HG02588 (cell line): Measurements from ENCODE around the gene RBMS1.
A peak's percentile ranks its signal among the peaks of the same experiment; 100 is the strongest.
"Not testable (repeated sequence)": the region's sequence is repeated elsewhere in the genome, so short reads cannot be mapped to it uniquely, and the experiment has no call there.

ENCODE experiments used
- ATAC-seq: cut with Tn5 transposase; IDR thresholded peaks from one replicate; pipeline ENCODE4 v1.9.1; 2021; ENCODE audit warnings: mild to moderate bottlenecking, moderate library complexity; ENCODE audit not compliant: unreplicated experiment

The RBMS1 gene

GRCh38 chr2:160473468-160474318, 19.9 kb downstream of the RBMS1 start:
- no peak for ATAC-seq

GRCh38 chr2:160472839-160473251, 20.8 kb downstream of the RBMS1 start:
- no peak for ATAC-seq

GRCh38 chr2:160471950-160472349, 21.7 kb downstream of the RBMS1 start:
- ATAC-seq, result no peak

- no peak for ATAC-seq
These were observed 23.9 kb downstream of the RBMS1 start for GRCh38 chr2:160469621-160470204.

DNA sequence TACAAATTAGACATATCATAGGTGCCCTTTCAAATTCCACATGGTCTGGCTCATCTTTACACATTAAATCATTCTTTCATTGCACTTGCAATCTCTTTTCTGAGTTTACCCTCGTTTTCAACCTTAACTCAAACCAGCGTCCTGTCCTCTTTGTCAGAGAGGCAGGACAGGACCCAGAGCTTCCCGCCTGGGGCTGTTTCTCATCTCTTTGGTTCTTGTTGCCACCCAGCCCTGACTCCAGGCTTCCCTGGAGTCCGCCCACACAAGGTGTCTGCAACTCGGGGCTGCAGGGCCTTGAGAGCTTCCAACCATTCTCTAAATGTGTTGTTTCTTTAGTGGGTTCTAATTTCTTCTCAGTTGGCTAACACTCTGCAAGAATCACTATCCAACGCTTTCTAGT, 24.4 kb downstream of the RBMS1 start:
- ATAC-seq, result no peak

GRCh38 chr2:160467086-160467485, 26.5 kb downstream of the RBMS1 start:
- ATAC-seq, result no peak

- no peak for ATAC-seq
These were observed 28.2 kb downstream of the RBMS1 start for GRCh38 chr2:160465406-160465805.

- ATAC-seq, result no peak
These were observed 28.6 kb downstream of the RBMS1 start for GRCh38 chr2:160465002-160465401.

GRCh38 chr2:160464017-160464416, 29.6 kb downstream of the RBMS1 start:
- no peak for ATAC-seq

DNA sequence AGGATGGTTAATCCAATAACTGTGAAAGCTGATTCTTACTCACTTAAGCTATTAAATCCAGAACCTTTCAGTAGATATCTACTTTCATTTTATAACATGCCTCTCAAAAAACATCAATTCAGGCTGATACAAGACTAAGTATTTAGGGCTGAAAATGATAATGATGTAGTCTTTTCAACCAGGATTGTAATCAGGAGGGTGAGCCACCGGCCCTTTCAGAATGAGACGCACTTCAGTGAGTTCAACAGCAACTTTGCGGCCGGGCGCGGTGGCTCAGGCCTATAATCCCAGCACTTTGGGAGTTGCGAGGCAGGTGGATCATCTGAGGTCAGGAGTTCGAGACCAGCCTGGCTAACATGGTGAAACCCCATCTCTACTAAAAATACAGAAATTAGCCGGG, 30.4 kb downstream of the RBMS1 start:
- ATAC-seq, result no peak

DNA sequence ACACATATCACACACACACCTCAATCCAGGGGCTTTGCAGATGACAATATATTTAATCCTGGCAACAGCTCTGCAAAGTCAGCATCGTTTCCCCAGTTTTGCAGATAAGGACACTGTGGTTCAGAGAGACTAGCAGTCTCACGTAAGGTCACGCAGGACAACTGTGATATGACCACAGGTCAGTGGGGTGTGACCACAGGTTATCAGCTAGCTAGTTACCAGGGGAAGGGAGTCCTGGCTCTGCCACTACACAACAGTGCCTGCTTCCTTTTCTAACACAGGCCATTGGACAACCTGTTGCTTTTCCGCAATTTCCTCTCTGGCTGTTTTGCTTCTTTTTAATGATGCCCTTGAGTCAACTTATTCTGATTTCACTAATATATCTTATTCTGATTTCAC, 33.3 kb downstream of the RBMS1 start:
- ATAC-seq, result no peak

GRCh38 chr2:160459538-160460332, 33.9 kb downstream of the RBMS1 start:
- ATAC-seq, result no peak

DNA sequence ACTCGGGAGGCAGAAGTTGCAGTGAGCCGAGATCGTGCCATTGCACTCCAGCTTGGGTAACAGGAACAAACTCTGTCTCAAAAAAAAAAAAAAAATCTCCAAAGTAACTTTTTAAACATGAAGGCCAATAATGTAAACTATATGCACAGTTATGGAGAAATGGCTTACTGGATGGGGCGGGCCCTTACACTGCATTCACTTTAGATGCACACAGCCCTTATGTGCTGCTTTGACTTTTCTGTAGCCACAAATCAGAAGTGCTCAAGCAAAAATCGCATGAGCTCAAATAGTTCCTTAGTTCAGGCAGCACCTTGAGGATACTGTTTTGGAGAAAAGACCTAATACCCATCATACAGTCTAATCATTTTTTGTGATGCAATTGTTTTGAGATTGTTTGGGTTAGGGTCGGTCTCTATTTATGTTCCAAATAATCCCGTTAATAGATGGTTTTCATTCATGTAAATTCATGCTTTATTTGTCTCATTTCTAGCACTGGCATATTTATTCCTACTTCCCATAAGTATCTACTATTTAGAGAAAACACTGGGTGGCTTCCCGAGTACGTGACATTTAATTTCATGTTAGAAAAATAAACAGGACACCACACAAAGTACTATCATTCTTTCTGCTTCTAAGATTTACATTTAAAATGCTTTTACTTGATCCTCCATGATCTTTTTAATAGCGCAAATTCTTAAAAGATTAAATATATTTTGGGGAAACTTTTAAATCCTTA, 34.7 kb downstream of the RBMS1 start:
- no peak for ATAC-seq

- ATAC-seq, result peak; percentile 83
These were observed 36.0 kb downstream of the RBMS1 start for GRCh38 chr2:160457588-160457987.

DNA sequence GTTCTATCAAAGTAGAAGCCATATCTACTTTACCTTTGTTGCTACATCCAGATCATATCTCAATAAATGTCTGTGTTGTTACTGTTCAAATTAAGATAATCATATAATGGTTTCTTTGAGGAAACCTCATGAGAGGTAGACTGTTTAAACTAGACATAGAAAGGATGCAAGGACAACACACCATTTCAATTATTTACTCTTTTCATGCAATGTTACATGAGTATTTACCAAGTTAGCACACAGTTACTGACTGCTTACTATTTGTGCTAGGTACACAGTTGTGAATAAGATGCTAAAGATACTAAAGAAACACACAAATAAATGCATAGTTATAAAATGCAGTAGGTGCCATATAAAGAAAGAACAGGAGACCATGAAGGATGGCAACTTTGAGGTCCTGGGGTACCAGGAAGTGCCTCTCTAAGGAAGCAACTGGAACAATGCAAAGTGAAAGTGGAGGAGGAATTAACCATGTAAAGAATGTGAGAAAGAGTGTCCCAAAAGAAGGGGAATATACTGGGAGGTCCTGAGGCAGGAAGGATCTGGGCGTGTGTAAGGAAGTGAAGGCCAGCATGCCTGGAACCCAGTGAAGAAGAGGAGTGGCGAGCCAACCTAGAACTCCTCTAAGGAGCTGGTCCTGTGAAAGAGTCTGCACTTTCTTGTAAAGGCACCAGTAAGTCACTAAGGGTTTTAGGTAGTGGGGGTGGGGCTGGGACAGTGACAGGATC, 39.4 kb downstream of the RBMS1 start:
- ATAC-seq, result no peak

GRCh38 chr2:160453111-160453820, 40.3 kb downstream of the RBMS1 start:
- ATAC-seq, result no peak

DNA sequence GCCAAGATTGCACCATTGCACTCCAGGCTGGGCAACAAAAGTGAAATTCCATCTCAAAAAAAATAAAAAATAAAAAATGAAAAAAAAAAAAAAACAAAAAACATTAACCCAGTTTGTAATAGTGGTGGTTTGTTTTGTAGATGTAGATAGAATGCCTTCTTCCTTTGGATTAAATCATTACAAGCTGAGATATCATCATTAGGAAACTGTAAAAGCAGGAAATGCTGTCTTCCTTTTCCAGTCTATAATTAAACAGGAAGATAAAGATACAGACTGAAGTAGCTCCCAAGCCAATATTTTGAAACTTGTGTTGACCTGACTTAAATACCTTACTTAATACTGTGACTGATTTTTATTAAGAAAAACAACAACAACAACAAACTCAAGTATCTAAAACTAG, 43.1 kb downstream of the RBMS1 start:
- ATAC-seq, result no peak

DNA sequence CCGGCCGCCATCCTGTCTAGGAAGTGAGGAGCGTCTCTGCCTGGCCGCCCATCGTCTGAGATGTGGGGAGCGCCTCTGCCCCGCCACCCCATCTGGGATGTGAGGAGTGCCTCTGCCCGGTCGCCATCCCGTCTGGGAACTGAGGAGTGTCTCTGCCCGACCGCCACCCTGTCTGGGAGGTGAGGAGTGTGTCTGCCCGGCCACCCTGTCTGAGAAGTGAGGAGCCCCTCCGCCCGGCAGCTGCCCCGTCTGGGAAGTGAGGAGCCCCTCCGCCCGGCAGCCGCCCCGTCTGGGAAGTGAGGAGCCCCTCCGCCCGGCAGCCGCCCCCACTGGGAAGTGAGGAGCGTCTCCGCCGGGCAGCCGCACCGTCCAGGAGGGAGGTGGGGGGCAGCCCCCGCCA, 44.8 kb downstream of the RBMS1 start:
- ATAC-seq, result not testable (repeated sequence)

DNA sequence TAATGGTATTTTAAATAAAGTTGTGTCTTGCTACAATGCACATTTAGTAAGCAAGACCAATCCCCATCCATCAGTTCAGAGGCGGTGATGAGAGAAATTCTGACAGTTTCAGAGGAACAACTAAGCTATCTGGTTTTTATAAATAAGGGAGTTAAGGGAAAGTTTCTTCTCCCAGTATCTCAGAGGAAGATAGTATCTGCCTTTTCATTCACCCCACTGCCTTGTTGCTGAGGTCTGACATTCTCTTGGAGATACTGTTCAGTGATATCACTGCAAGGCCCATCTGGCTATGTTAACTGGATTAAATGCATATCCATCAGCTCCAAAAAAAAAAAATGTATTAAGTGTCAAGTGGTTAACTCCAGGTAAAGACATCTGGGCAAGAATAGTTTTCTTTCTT, 47.9 kb downstream of the RBMS1 start:
- ATAC-seq, result no peak

- no peak for ATAC-seq
These were observed 51.0 kb downstream of the RBMS1 start for GRCh38 chr2:160442603-160443002.
